ENCODE results near the gene BIN1. TPM values are rescaled to one million over a fixed set of nuclear protein-coding genes. Genes with fewer than 3 reads are reported as not detected.

The BIN1 gene
- total RNA-seq, 1 experiment from 2014 or later = 58.9 TPM

- ChIA-PET POLR2A (ENCODE audit: unreplicated experiment) (no interaction called here), CTCF (no interaction called here)
- ATAC-seq (no peak), DNase-seq (no peak)
- Histone ChIP-seq H3K4me2 (ENCODE audit: low read length) (no peak overlapping the region), H3K9me2 (replicated peaks; ENCODE audit: low read length) (no peaks in the 10 kb centered on the region), H3F3A (ENCODE audit: low read length, unreplicated experiment) (no peaks in the 10 kb centered on the region), H3K79me2 (ENCODE audit: low read length) (no peaks in the 10 kb centered on the region), H3K36me3 (ENCODE audit: low read depth, low read length) (no peaks in the 10 kb centered on the region), H4K20me1 (ENCODE audit: low read length) (no peaks in the 10 kb centered on the region), H3K4me1 (ENCODE audit: insufficient read depth, low read length) (no peaks in the 10 kb centered on the region), H2AFZ (ENCODE audit: low read length) (no peak overlapping the region), H3K4me3 (ENCODE audit: low read length) (no peak overlapping the region), H3K27ac (ENCODE audit: low read length) (no peak overlapping the region), H3K9me3 (ENCODE audit: low read length) (no peaks in the 10 kb centered on the region), H3K9ac (ENCODE audit: low read length) (no peak overlapping the region), H3K27me3 (ENCODE audit: low read length) (peaks cover 9% of the 10 kb centered on the region; the same call in 1 of the 2 replicates)
- intact Hi-C loops (cut with micrococcal nuclease) = no loop called here
- no TSS peak for BruUV-seq (replicated peaks)
- TF ChIP-seq EZH2phosphoT487 (IDR thresholded peaks at IDR 0.05; ENCODE audit: borderline replicate concordance, low read length) (no peak), EZH2 (IDR thresholded peaks at IDR 0.05; ENCODE audit: low read length, unreplicated experiment) (no peak)
- TF ChIP-seq, protein P1, sequence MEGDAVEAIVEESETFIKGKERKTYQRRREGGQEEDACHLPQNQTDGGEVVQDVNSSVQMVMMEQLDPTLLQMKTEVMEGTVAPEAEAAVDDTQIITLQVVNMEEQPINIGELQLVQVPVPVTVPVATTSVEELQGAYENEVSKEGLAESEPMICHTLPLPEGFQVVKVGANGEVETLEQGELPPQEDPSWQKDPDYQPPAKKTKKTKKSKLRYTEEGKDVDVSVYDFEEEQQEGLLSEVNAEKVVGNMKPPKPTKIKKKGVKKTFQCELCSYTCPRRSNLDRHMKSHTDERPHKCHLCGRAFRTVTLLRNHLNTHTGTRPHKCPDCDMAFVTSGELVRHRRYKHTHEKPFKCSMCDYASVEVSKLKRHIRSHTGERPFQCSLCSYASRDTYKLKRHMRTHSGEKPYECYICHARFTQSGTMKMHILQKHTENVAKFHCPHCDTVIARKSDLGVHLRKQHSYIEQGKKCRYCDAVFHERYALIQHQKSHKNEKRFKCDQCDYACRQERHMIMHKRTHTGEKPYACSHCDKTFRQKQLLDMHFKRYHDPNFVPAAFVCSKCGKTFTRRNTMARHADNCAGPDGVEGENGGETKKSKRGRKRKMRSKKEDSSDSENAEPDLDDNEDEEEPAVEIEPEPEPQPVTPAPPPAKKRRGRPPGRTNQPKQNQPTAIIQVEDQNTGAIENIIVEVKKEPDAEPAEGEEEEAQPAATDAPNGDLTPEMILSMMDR (conservative IDR thresholded peaks at IDR 0.05; ENCODE audit: low read depth, low read length) = no peak
These were observed 82.1 kb downstream of the BIN1 start for GRCh38 chr2:127024769-127025358.

- no peak overlapping the region for H3K27ac ChIP-seq (ENCODE audit: low read length)
- ChIA-PET CTCF (no interaction called here), POLR2A (ENCODE audit: unreplicated experiment) (no interaction called here)
- H2AFZ ChIP-seq (ENCODE audit: low read length) = no peak overlapping the region
- ATAC-seq (no peak), DNase-seq (no peak)
- no peaks in the 10 kb centered on the region for H3K79me2 ChIP-seq (ENCODE audit: low read length)
- H3K9me3 ChIP-seq (ENCODE audit: low read length) = no peaks in the 10 kb centered on the region
- no TSS peak for BruUV-seq (replicated peaks)
- H3K9me2 ChIP-seq (replicated peaks; ENCODE audit: low read length) = no peaks in the 10 kb centered on the region
- peaks cover 20% of the 10 kb centered on the region; the same call in 1 of the 2 replicates for H3K27me3 ChIP-seq (ENCODE audit: low read length)
- no peaks in the 10 kb centered on the region for H3K36me3 ChIP-seq (ENCODE audit: low read depth, low read length)
- intact Hi-C loops (cut with micrococcal nuclease) = no loop called here
- no peaks in the 10 kb centered on the region for H3K4me1 ChIP-seq (ENCODE audit: insufficient read depth, low read length)
- no peak overlapping the region for H3K9ac ChIP-seq (ENCODE audit: low read length)
- TF ChIP-seq EZH2 (IDR thresholded peaks at IDR 0.05; ENCODE audit: low read length, unreplicated experiment) (no peak), EZH2phosphoT487 (IDR thresholded peaks at IDR 0.05; ENCODE audit: borderline replicate concordance, low read length) (no peak)
- TF ChIP-seq, protein P1 (conservative IDR thresholded peaks at IDR 0.05; ENCODE audit: low read depth, low read length) = no peak
- H3F3A ChIP-seq (ENCODE audit: low read length, unreplicated experiment) = no peaks in the 10 kb centered on the region
- no peaks in the 10 kb centered on the region for H4K20me1 ChIP-seq (ENCODE audit: low read length)
- no peak overlapping the region for H3K4me3 ChIP-seq (ENCODE audit: low read length)
- no peak overlapping the region for H3K4me2 ChIP-seq (ENCODE audit: low read length)
These were observed 83.5 kb downstream of the BIN1 start for GRCh38 chr2:127023504-127023903.

DNA sequence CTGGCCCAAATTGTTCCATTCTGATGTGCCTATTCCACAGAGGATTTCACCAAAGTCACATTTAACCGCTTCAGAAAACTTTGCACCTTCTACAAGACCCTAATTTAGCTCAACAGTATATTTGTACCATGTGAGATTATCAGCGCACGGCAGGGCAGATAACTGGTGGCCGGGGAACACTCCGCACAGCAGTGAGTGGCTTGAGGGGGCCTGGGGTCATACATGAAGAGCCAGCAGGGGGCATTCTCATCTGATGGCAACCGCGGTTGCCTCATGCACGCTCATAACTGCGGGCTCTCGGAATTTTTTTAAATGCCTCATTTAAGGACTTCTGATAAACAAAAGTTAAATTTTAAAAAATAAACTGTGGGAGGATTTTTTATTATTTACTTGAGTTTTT lies 84.1 kb downstream of the BIN1 start:
- Histone ChIP-seq H3K36me3 (ENCODE audit: low read depth, low read length) (no peaks in the 10 kb centered on the region), H2AFZ (ENCODE audit: low read length) (no peak overlapping the region), H3K9me2 (replicated peaks; ENCODE audit: low read length) (no peaks in the 10 kb centered on the region), H3F3A (ENCODE audit: low read length, unreplicated experiment) (no peaks in the 10 kb centered on the region), H3K27ac (ENCODE audit: low read length) (no peak overlapping the region), H3K4me2 (ENCODE audit: low read length) (no peak overlapping the region), H3K4me3 (ENCODE audit: low read length) (no peak overlapping the region), H3K4me1 (ENCODE audit: insufficient read depth, low read length) (no peaks in the 10 kb centered on the region), H4K20me1 (ENCODE audit: low read length) (no peaks in the 10 kb centered on the region), H3K9me3 (ENCODE audit: low read length) (no peaks in the 10 kb centered on the region), H3K27me3 (ENCODE audit: low read length) (peaks cover 23% of the 10 kb centered on the region; the same call in 1 of the 2 replicates), H3K79me2 (ENCODE audit: low read length) (no peaks in the 10 kb centered on the region), H3K9ac (ENCODE audit: low read length) (no peak overlapping the region)
- ChIA-PET CTCF (no interaction called here), POLR2A (ENCODE audit: unreplicated experiment) (no interaction called here)
- intact Hi-C loops (cut with micrococcal nuclease) = no loop called here
- DNase-seq (no peak), ATAC-seq (no peak)
- no TSS peak for BruUV-seq (replicated peaks)
- TF ChIP-seq, protein P1 (conservative IDR thresholded peaks at IDR 0.05; ENCODE audit: low read depth, low read length) = no peak
- TF ChIP-seq EZH2phosphoT487 (IDR thresholded peaks at IDR 0.05; ENCODE audit: borderline replicate concordance, low read length) (no peak), EZH2 (IDR thresholded peaks at IDR 0.05; ENCODE audit: low read length, unreplicated experiment) (no peak)
